WI38 (cell line): ENCODE measurements around the gene CFAP90.
A peak's percentile ranks its signal among the peaks of the same experiment; 100 is the strongest.

ENCODE experiments used
- H3K4me3 ChIP-seq: 2 replicates; pipeline ENCODE4 v1.5.1; 2011; ENCODE audit warnings: low read depth, mild to moderate bottlenecking, control low read depth, low read length
- CTCF ChIP-seq: IDR thresholded peaks from 2 replicates; pipeline ENCODE4 v1.5.1; 2012; ENCODE audit warnings: low read depth, mild to moderate bottlenecking, control low read depth, low read length

Gene CFAP90

GRCh38 chr5:7868427-7868772 lies 17.5 kb upstream of the CFAP90 start:
- no peak for TF ChIP-seq CTCF
- peak overlapping the region; percentile 94 for H3K4me3 ChIP-seq

DNA sequence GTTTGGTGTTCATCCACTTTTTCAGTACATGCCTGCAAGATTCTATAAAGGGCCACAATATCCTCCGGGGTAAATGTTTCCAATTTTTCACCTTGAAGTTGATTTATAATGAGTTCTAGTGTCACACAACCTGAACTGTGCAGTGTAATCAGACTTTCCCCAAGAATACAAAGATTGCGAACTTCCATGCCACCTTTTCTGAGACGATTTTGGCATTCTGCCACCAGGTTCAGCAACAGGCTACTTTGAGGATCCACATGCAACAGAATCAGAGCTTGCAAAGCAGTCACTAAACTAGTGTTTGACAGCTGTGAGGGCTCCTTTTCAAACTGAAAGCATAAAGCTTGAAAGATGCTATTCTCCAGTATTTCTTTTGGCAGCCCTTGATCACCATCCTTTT lies 16.3 kb upstream of the CFAP90 start:
- H3K4me3 ChIP-seq: no peak overlapping the region
- TF ChIP-seq CTCF: no peak

DNA sequence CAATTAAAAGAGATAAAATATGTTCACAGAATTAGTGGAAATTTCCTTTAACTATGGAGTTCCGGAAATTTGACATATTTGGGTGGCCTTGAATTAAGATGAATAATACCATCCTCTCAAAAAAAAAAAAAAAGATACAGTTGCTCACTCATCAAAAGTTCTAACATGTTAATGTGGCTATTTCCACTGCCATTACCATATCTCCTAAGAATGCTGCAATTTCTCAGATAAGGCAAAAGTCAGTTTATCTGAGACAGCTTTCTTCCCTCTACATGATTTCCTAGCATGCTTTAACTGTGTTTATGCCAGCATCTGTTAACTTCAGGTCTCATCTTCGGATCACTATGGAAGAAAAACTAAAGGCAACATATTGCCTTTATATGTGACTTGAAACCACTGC lies 15.3 kb upstream of the CFAP90 start:
- no peak for TF ChIP-seq CTCF
- no peak overlapping the region for H3K4me3 ChIP-seq

DNA sequence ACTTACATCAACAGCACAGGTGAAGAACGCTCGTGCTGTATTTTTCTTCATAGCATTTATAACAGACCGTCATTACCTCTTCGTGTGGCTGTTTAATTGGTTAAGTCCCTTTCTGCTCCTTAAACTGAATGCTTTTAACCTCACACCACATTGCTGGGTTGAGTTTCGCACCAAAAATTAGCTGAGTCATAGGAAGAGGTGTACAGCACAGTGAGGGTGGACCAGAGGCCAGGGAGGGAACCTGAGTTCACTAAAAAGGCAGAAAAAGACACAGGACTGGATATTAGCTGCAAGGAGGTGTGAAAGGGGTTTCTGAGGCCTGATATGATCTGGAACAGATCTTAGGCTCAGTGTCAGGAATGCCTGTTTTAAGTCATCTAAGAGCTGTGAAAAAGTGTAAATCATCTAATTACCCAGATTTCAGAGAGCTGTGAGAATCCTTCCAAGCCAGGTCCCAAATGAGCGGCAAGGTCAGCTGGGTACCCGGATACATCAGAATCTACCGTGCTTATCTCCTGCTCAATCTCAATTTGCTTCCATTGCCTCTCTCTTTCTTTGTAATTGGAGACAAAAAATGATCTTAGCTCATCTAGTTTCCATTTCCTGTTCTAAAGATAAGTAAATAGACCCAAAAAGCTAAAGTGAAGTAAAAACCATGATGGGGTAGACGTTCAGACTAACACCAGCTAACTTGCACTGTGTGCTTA lies 7.1 kb upstream of the CFAP90 start:
- no peak overlapping the region for H3K4me3 ChIP-seq

DNA sequence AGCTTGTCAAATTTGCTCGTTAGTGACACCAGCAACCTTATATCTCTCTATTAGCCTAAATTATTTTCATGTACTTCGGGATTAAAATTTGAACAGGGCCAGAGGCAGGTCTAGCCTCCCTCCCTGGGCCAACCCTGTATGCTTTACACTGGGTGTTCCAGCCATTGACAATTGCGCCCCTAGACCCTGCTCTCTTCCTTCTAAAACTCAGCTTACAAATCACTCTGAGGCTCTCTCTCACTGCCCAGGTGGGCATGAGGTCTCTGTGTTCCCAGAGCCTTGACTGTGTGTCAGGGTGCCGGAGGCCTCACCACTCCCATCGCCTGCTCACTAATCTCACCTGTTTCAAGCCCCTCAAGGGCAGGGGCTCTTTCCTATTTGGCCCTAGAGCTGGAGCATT lies 6.4 kb upstream of the CFAP90 start:
- TF ChIP-seq CTCF: no peak
- H3K4me3 ChIP-seq: no peak overlapping the region

More for the DNA sequence above, 7.1 kb upstream of the CFAP90 start:
- TF ChIP-seq CTCF: no peak

GRCh38 chr5:7856855-7857254 lies 5.9 kb upstream of the CFAP90 start:
- peak; percentile 62 for TF ChIP-seq CTCF

DNA sequence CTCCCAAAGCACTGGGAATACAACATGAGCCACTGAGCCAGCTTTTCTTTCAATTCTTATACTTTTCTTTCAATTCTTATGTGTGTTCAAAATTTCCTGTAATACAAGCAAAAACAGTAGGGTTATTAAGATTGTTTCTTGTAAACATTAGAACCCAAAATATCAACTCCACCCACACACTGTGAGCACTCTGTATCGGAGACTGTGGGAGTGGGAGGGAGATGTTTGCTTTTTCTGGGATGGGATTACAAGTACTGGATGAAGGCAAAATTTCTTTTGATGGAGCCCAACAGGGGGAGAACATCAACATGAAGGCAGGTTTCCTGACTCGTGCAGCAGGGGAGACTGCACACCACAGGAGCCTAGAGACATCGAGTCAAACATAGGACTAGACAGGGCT lies 4.7 kb upstream of the CFAP90 start:
- TF ChIP-seq CTCF: no peak

More at GRCh38 chr5:7856855-7857254, 5.9 kb upstream of the CFAP90 start:
- no peak overlapping the region for H3K4me3 ChIP-seq

More for the DNA sequence above, 4.7 kb upstream of the CFAP90 start:
- no peak overlapping the region for H3K4me3 ChIP-seq
